Activated T-cell treated with anti-CD3 and anti-CD28 coated beads, Interleukin-2, amount 50 U/mL, for 1 hour (primary cell): ENCODE data around the gene CHMP1A.

Experiments used
- DNase-seq: peaks from one replicate; pipeline ENCODE4 v3.0.0-alpha.2; 2020

The CHMP1A gene

GRCh38 chr16:89623511-89624261 lies 33.8 kb downstream of the CHMP1A start:
- no peak for DNase-seq

DNA sequence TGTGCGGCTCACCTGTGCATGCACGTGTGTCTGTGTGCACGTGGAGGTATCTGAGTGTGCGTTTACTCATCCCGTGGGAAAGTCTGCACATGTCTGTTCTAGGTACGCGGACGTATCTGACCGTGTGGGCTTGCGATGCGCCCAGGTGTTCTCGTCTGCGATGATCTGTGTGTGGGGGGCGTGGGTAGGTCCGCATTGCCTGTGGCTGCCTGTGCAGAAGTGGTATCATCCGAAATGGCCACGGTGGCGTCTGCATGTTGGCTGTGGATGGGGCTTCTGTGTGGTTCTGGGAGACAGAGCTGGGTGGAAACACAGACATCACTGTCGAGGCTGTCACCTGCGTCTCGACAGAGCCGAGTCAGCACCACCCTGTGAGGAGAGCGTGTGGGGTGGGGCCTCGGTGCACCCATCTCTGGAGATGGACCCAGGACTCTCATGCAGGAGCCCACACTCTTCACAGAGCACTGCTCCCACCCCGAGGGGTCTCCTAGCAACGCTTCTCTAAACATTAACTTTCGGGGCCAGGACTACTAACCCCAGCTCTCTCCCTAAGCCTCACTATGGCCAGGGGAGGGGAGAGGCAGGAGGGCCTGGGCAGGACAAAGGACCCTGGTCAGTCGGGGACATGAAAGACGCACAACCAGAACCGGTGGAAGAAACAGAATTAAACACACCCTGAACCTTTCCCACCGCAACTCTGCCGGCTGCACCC lies 35.7 kb downstream of the CHMP1A start:
- no peak for DNase-seq

GRCh38 chr16:89621136-89621697 lies 36.3 kb downstream of the CHMP1A start:
- DNase-seq: no peak

GRCh38 chr16:89620406-89620841 lies 37.1 kb downstream of the CHMP1A start:
- no peak for DNase-seq

DNA sequence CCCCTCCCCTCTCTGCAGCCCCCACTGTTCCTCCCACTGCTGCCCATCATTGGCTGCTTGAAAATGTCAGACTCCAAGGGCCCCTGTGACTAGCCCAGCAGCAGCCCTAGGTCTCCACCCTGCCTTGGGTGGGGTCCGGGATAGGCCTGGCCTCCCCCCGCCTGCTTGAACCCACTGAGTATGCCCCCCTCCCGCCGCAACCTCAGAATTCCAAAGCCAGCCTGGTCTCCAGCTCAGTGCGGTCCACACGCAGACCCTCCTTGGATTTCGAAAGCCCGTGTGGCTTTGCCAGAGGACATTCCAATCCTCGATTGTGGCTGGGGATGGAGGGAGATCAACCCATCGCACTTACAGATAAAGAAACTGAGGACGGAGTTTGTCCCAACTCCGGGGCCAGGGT lies 37.7 kb downstream of the CHMP1A start:
- DNase-seq: no peak

DNA sequence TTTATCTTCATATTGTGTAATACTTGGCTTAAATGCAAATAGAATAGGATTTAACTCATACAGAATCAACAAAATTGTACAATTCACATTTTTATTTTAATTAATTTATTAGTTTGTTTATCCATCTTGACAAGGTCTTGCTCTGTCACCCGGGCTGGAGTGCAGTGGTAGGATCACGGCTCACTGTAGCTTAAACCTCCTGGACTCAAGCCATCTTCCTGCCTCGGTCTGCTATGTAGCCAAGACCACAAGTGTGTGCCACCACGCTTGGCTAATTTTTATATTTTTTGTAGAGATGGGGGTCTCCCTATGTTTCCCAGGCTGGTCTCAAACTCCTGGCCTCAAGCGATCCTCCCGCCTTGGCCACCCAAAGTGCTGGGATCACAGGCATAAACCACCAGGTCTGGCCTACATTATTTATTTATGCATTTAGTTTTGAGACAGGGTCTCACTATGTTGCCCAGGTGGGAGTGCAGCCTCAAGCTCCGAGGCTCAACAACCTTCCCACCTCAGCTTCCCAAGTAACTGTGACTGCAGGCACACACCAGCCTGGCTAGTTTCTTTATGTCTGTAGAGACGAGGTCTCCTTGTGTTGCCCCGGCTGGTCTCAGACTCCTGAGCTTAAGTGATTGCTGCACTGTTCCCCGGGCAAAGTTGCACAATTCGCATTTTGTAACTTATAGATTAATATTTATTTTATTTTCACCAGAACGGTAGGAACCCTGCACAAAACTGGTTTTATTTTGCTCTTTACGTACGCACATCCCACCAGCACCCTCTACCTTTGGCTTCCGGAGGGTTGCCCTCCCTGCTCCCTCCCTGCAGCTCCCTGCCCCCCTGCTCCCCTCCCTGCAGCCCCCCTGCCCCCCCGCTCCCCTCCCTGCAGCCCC lies 39.2 kb downstream of the CHMP1A start:
- DNase-seq: no peak

DNA sequence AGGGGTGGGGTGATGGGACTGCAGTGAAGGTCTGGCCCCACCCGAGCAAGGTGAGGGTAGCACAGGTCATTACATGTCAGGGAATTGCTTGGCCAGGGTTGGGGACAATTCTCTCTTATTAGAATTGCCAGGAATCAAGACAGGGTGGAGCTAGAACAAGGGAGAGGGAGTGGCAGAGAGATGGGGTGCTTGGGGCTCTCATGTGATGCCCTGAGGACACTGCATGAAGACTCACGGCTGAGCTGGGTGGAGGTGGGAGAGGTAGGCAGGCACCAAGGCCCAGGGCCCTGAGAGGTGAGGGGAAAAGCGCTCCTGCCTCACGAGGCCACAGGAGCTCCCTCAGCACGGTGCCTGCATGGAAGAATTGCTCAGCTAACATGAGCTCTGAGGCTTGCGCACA lies 40.5 kb downstream of the CHMP1A start:
- DNase-seq: no peak

- DNase-seq: no peak
These were observed 40.9 kb downstream of the CHMP1A start for GRCh38 chr16:89616623-89617022.

GRCh38 chr16:89615596-89616090 lies 41.9 kb downstream of the CHMP1A start:
- DNase-seq: peak; percentile 57

GRCh38 chr16:89615176-89615575 lies 42.3 kb downstream of the CHMP1A start:
- no peak for DNase-seq

GRCh38 chr16:89613954-89614459 lies 43.5 kb downstream of the CHMP1A start:
- no peak for DNase-seq

DNA sequence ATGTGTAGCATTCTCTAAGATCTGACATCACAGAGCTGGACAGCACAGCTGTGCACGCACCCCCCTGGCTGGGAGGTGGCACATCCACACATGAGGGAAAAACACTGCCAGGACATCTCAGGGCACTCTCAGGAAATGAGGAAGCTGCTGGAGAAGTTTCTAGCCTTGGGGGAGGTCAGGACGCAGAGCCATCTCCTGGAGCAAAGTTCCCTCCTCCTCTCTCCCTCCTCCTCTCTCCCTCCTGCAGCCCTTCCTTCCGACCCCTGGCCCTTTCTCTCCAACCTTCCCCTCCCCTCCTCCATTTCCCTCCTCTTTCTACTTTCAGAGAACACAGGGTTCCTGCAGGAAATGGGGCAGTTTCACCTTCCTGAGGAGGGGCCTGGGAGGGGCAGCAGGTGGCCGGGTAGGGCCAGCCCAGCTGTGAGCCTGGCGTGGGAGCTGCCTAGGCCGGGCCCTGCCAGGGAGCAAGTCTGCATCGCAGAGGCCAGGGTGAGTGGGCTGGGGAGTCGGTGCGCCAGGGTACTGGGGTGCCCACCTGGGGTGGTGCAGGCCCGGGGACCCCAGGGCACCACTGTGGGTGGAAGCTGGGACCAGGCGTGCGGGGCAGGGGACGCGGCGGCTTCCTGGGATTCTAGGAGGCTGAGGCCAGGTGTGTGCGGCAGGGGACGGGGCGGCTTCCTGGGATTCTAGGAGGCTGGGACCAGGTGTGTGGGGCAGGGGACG lies 44.1 kb downstream of the CHMP1A start, which contains the start of gene DPEP1:
Gene DPEP1 (plus strand): TSS at position 412 of the 723 bp plus-strand sequence. CDS start 16,769 bp downstream, outside the sequence.
- no peak for DNase-seq

GRCh38 chr16:89612415-89613166 lies 44.9 kb downstream of the CHMP1A start:
- DNase-seq: no peak

GRCh38 chr16:89610108-89610453 lies 47.4 kb downstream of the CHMP1A start:
- no peak for DNase-seq

- DNase-seq: no peak
These were observed 49.4 kb downstream of the CHMP1A start for GRCh38 chr16:89607937-89608740.

DNA sequence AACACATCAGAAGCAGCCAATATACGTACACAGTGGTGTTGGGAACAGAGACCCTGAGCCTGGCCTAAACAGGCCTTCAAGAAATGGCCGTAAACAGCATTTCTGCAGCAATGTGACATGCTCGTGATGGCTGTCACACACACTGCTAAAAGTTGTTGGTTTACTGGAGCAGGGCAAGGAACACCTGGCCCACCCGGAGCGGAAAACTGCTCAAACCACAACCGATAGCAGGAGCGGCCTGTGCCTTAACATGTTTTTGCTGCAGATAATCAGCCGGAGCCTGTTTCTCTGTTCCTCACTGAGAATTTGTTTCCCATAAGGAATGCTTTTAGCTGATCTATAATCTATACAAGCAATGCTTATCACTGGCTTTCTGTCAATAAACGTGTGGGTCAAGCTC lies 50.1 kb downstream of the CHMP1A start:
- no peak for DNase-seq

- DNase-seq: no peak
These were observed 51.5 kb downstream of the CHMP1A start for GRCh38 chr16:89606006-89606405.

DNA sequence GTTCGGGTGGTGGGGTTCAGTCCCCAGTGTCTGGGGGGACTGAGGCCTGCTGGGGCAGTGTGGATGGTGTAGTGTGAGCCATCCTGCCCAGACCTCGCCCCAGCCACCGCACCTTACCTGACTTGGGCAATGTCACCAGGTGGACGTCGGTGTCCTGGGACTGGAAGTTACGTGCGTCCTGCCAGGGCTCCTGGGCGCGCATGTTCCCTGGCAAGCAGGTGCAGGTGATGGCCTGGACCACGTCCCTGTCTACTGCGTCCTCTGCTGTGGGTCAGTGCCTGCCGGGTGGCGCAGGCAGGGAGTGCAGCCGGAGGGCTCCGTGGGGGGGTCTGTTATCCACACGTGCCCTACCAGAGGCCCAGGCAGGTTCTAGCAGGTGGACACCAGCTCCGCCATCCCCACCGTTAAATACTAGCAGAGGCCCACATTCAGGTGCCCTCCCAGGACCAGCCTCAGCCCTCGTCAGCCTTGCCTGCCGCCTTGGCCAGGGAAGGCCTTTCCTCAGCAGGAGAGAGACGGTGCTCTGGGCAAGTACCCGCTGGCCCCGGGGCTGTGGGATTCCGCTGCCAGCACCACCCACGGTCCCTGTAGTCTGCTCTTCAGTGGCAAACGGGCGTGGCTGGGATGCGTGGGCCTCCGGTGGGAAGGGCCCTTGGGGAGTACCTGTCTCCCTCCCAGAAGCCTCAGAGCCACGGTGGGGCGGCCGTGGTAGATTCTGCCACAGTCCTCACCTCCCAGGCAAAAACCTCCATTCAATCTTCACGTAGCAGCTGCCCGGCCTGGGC lies 52.1 kb downstream of the CHMP1A start:
- DNase-seq: no peak

DNA sequence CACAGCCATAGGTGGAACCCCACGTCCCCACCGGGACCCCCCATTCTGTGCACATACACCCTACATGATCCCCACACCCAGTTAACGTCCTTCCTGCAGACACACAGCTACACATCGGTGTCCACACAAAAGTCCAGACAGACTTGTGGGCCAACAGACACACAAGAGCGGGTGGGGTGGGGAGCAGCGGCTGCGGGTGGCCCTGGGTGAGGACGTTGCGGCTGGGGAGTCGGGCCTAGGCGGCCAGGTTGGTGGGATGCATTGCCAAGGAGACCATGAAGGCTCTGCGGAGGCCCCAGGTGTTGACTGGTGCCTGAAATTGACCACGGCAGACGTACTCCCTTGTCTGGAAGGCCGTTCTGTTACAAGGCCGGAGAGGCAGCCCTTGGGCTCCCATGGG lies 52.7 kb downstream of the CHMP1A start:
- DNase-seq: no peak
